ENCODE measurements around the gene OSMR. TPM values are rescaled to one million over a fixed set of nuclear protein-coding genes. Genes with fewer than 3 reads are reported as not detected.

Gene OSMR
- 43.8 and 124 TPM in 2 replicates for total RNA-seq

GRCh38 chr5:38845526-38846378 lies at the start of gene OSMR:
OSMR (plus strand) TSS chr5:38846012; CDS start chr5:38869045, 23,033 bp downstream.

Other genes with a start within 250 kb of the OSMR start
- 15.1 and 18.3 TPM in 2 replicates for gene RICTOR, start 228.4 kb downstream of the OSMR start, total RNA-seq

All from epithelial cell of alveolus of lung (primary cell).